Activated CD8-positive, alpha-beta T cell treated with anti-CD3 and anti-CD28 coated beads for 36 hours (primary cell): Measurements from ENCODE around the gene USP47. TPM values are rescaled to one million over a fixed set of nuclear protein-coding genes. Genes with fewer than 3 reads are reported as not detected.

Source experiments
- ATAC-seq: fragments of 200-7000 bp; cut with Tn5 transposase; one replicate; pipeline ENCODE4 v1.10.0; 2021; ENCODE audit warnings: mild to moderate bottlenecking, moderate library complexity
- CTCF ChIA-PET: fragments of 350-600 bp; sonication (Branson Sonifier 250); formaldehyde crosslinking; loops from one replicate; lab custom pipeline; 2021; ENCODE audit warnings: antibody characterized with exemption; lab: Charles Lee
- POLR2A ChIA-PET: fragments of 350-600 bp; sonication (Branson Sonifier 250); formaldehyde crosslinking; loops from one replicate; lab custom pipeline; 2021; ENCODE audit warnings: antibody characterized with exemption; lab: Charles Lee
- DNase-seq: peaks from one replicate; pipeline ENCODE4 v3.0.0-alpha.2; 2020
- H3K27ac Mint-ChIP-seq: one replicate; pipeline ENCODE4 v1.8.0; 2021; ENCODE audit warnings: mild to moderate bottlenecking, mixed read lengths
- H3K27me3 Mint-ChIP-seq: one replicate; pipeline ENCODE4 v1.8.0; 2021; ENCODE audit warnings: mixed read lengths
- H3K36me3 Mint-ChIP-seq: one replicate; pipeline ENCODE4 v1.8.0; 2021; ENCODE audit warnings: low read depth, mixed read lengths
- H3K4me1 Mint-ChIP-seq: one replicate; pipeline ENCODE4 v1.8.0; 2021; ENCODE audit warnings: low read depth, mixed read lengths
- H3K4me3 Mint-ChIP-seq: one replicate; pipeline ENCODE4 v1.8.0; 2021; ENCODE audit warnings: mild to moderate bottlenecking, moderate library complexity, mixed read lengths
- H3K9me3 Mint-ChIP-seq: one replicate; pipeline ENCODE4 v1.8.0; 2021; ENCODE audit warnings: mixed read lengths
- CTCF ChIP-seq: fragments of 200-600 bp; IDR thresholded peaks from one replicate; pipeline ENCODE4 v1.8.0; 2022; ENCODE audit warnings: antibody characterized with exemption, mild to moderate bottlenecking
- intact Hi-C: fragments of 100-400 bp; cut with micrococcal nuclease; formaldehyde crosslinking; loops from one replicate; pipeline ENCODE4 v1.10.0; 2022
- total RNA-seq, 2 experiments: library from RNA; stranded (reverse); gene quantifications; one replicate each; pipeline ENCODE4 v1.2.3, GENCODE V29; 2021

The USP47 gene
- total RNA-seq, 2 experiments from 2014 or later = 37.8 to 39.7 TPM

GRCh38 chr11:11963067-11963466 lies 121.3 kb downstream of the USP47 start:
- Mint-ChIP-seq H3K4me3 (no peak overlapping the region), H3K27me3 (no peaks in the 10 kb centered on the region), H3K4me1 (peaks cover 26% of the 10 kb centered on the region), H3K9me3 (no peaks in the 10 kb centered on the region), H3K27ac (no peak overlapping the region), H3K36me3 (no peaks in the 10 kb centered on the region)
- no peak for ATAC-seq
- no peak for TF ChIP-seq CTCF
- ChIA-PET CTCF (no interaction called here), POLR2A (no interaction called here)
- intact Hi-C loops = loop anchor here (10.0 kb wide), 1 partner anchor 168 kb away; no protein-coding TSS in a partner anchor
- DNase-seq = no peak

DNA sequence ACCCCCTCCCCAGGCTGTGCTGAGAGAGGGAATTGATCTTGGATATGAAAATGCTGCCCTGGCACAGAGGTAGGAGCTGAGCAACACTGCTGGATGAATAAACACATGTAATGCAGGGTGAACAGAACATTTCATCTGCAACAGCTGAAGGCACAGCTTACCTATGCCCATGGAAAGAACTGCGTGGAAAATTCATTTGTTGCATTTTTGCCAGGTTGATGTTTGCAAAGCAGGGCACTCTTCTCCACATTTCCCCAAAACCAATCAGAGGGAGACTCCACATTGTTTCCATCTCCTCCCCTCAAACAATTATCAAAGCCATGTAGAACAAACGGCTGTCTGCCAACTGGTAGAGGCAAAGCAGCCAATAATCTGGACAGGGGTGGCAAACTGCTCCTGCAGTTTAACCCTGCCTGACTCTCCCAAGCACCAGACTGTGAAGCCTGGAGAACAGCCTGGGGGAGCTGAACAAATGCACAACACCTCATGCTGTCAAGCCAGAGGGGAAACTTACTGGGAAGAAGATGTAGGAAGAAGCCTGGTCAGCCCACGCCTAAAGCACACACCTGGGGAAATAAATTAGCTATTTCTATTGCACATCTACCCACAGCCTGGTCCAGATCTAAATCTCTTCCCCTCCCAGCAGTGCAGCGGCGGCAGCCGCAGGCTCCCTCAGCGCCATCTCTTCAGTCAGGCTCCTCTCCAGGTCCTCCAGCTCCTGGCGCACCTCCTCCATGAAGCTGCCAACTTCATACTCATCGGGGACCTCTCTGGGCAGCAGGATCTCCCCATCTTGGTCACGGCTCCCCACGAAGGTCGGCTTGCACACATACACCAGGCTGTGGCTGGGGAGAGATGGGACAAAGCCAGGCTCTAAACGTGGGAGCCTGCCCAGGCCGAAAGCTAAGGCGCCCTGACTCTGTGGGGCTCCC lies 122.3 kb downstream of the USP47 start:
- intact Hi-C loops = loop anchor here (10.0 kb wide), 1 partner anchor 169 kb away; no protein-coding TSS in a partner anchor
- TF ChIP-seq CTCF = no peak
- Mint-ChIP-seq H3K9me3 (no peaks in the 10 kb centered on the region), H3K4me3 (no peak overlapping the region), H3K27me3 (no peaks in the 10 kb centered on the region), H3K4me1 (peaks cover 26% of the 10 kb centered on the region), H3K36me3 (no peaks in the 10 kb centered on the region), H3K27ac (no peak overlapping the region)
- no peak for ATAC-seq
- ChIA-PET CTCF (interaction anchor here (1.1 to 1.2 kb wide), 2 partner anchors 45 to 165 kb away, joined by 3 read pairs; partner anchors contain the start of gene DKK3), POLR2A (no interaction called here)
- no peak for DNase-seq

- no peaks in the 10 kb centered on the region for H3K36me3 Mint-ChIP-seq
- no peak overlapping the region for H3K4me3 Mint-ChIP-seq
- intact Hi-C loops = loop anchor here (10.0 kb wide), 1 partner anchor 170 kb away; no protein-coding TSS in a partner anchor
- TF ChIP-seq CTCF = no peak
- H3K9me3 Mint-ChIP-seq = no peaks in the 10 kb centered on the region
- no peaks in the 10 kb centered on the region for H3K27me3 Mint-ChIP-seq
- DNase-seq (no peak), ATAC-seq (no peak)
- ChIA-PET CTCF (interaction anchor here (0.9 to 1.2 kb wide), 3 partner anchors 44 to 255 kb away, joined by 3 read pairs; partner anchors contain the start of gene DKK3), POLR2A (no interaction called here)
- H3K27ac Mint-ChIP-seq = no peak overlapping the region
- H3K4me1 Mint-ChIP-seq = peaks cover 21% of the 10 kb centered on the region
These were observed 123.0 kb downstream of the USP47 start for GRCh38 chr11:11964774-11965150.

- intact Hi-C loops = loop anchor here (10.0 kb wide), 1 partner anchor 170 kb away; no protein-coding TSS in a partner anchor
- no peak for TF ChIP-seq CTCF
- ChIA-PET POLR2A (no interaction called here), CTCF (interaction anchor here (0.9 to 2.2 kb wide), 3 partner anchors 10 to 255 kb away, joined by 3 to 22 read pairs (median 7); no protein-coding TSS in a partner anchor)
- H3K27ac Mint-ChIP-seq = no peak overlapping the region
- H3K36me3 Mint-ChIP-seq = no peaks in the 10 kb centered on the region
- peaks cover 17% of the 10 kb centered on the region for H3K4me1 Mint-ChIP-seq
- no peak overlapping the region for H3K4me3 Mint-ChIP-seq
- H3K27me3 Mint-ChIP-seq = no peaks in the 10 kb centered on the region
- H3K9me3 Mint-ChIP-seq = no peaks in the 10 kb centered on the region
- DNase-seq (no peak), ATAC-seq (no peak)
These were observed 123.4 kb downstream of the USP47 start for GRCh38 chr11:11965192-11965591.
